ENCODE results near the gene TTLL11. TPM values are rescaled to one million over a fixed set of nuclear protein-coding genes. Genes with fewer than 3 reads are reported as not detected.

TTLL11 gene
- polyA plus RNA-seq, 1 donor from 2014 or later = 8.0 TPM

- Histone ChIP-seq H3K79me2 (replicated peaks; ENCODE audit: insufficient read depth, low read length) (peaks cover 3% of the 10 kb centered on the region), H3K27me3 (ENCODE audit: insufficient read depth, low read depth, low read length) (no peaks in the 10 kb centered on the region), H3K9ac (ENCODE audit: low read length) (no peak overlapping the region), H3K4me3 (ENCODE audit: low read length) (no peak overlapping the region), H3K4me2 (ENCODE audit: low read length) (no peak overlapping the region), H3K9me3 (ENCODE audit: low read length) (no peaks in the 10 kb centered on the region), H4K20me1 (ENCODE audit: insufficient read depth) (no peaks in the 10 kb centered on the region), H2AFZ (ENCODE audit: low read depth, low read length) (no peak overlapping the region), H3F3A (ENCODE audit: insufficient read depth, low read length, poor library complexity, severe bottlenecking) (no peaks in the 10 kb centered on the region), H3K9me2 (ENCODE audit: insufficient read depth, low read length) (no peaks in the 10 kb centered on the region), H3K36me3 (ENCODE audit: insufficient read depth, low read length) (no peaks in the 10 kb centered on the region), H3K27ac (ENCODE audit: low read length) (no peak overlapping the region)
- no peak for TF ChIP-seq CTCF (IDR thresholded peaks at IDR 0.05; ENCODE audit: poor library complexity, severe bottlenecking)
- no peak for TF ChIP-seq POLR2AphosphoS5 (IDR thresholded peaks at IDR 0.05)
- no peak for TF ChIP-seq TAF1 (IDR thresholded peaks at IDR 0.05; ENCODE audit: low read depth)
- TF ChIP-seq SMC3 (conservative IDR thresholded peaks at IDR 0.05; ENCODE audit: poor library complexity) = no peak
- no peak for TF ChIP-seq RAD21 (conservative IDR thresholded peaks at IDR 0.05)
- no peak for TF ChIP-seq REST (IDR thresholded peaks at IDR 0.05; ENCODE audit: borderline replicate concordance)
- no peak for TF ChIP-seq EP300 (conservative IDR thresholded peaks at IDR 0.05; ENCODE audit: poor library complexity, severe bottlenecking)
- no peak for TF ChIP-seq EZH2 (IDR thresholded peaks at IDR 0.05; ENCODE audit: borderline replicate concordance, insufficient read depth, low read length, poor library complexity, severe bottlenecking)
- no peak for TF ChIP-seq MXI1 (conservative IDR thresholded peaks at IDR 0.05; ENCODE audit: poor library complexity, severe bottlenecking)
These were observed 56.1 kb downstream of the TTLL11 start for GRCh38 chr9:122036988-122037387.

- no peaks in the 10 kb centered on the region for H3K9me2 ChIP-seq (ENCODE audit: insufficient read depth, low read length)
- H3K27me3 ChIP-seq (ENCODE audit: insufficient read depth, low read depth, low read length) = no peaks in the 10 kb centered on the region
- H3K9me3 ChIP-seq (ENCODE audit: low read length) = no peaks in the 10 kb centered on the region
- no peaks in the 10 kb centered on the region for H4K20me1 ChIP-seq (ENCODE audit: insufficient read depth)
- H3K4me3 ChIP-seq (ENCODE audit: low read length) = no peak overlapping the region
- H3K9ac ChIP-seq (ENCODE audit: low read length) = no peak overlapping the region
- H3F3A ChIP-seq (ENCODE audit: insufficient read depth, low read length, poor library complexity, severe bottlenecking) = no peaks in the 10 kb centered on the region
- no peaks in the 10 kb centered on the region for H3K36me3 ChIP-seq (ENCODE audit: insufficient read depth, low read length)
- H2AFZ ChIP-seq (ENCODE audit: low read depth, low read length) = no peak overlapping the region
- peaks cover 3% of the 10 kb centered on the region for H3K79me2 ChIP-seq (replicated peaks; ENCODE audit: insufficient read depth, low read length)
- TF ChIP-seq MXI1 (conservative IDR thresholded peaks at IDR 0.05; ENCODE audit: poor library complexity, severe bottlenecking) (no peak), RAD21 (conservative IDR thresholded peaks at IDR 0.05) (no peak), TAF1 (IDR thresholded peaks at IDR 0.05; ENCODE audit: low read depth) (no peak), CTCF (IDR thresholded peaks at IDR 0.05; ENCODE audit: poor library complexity, severe bottlenecking) (no peak), EZH2 (IDR thresholded peaks at IDR 0.05; ENCODE audit: borderline replicate concordance, insufficient read depth, low read length, poor library complexity, severe bottlenecking) (no peak), REST (IDR thresholded peaks at IDR 0.05; ENCODE audit: borderline replicate concordance) (no peak), POLR2AphosphoS5 (IDR thresholded peaks at IDR 0.05) (no peak), SMC3 (conservative IDR thresholded peaks at IDR 0.05; ENCODE audit: poor library complexity) (no peak), EP300 (conservative IDR thresholded peaks at IDR 0.05; ENCODE audit: poor library complexity, severe bottlenecking) (no peak)
- no peak overlapping the region for H3K27ac ChIP-seq (ENCODE audit: low read length)
- no peak overlapping the region for H3K4me2 ChIP-seq (ENCODE audit: low read length)
These were observed 56.7 kb downstream of the TTLL11 start for GRCh38 chr9:122036408-122036807.
